NCI-H2107 treated with DMSO at 0.1 percent for 48 hours (cell line): ENCODE measurements around the gene CNGA4.
"Not testable (repeated sequence)": the region's sequence is repeated elsewhere in the genome, so short reads cannot be mapped to it uniquely, and the experiment has no call there.

ENCODE experiments used
- DNase-seq: peaks from one replicate; lab custom pipeline; 2025; ENCODE audit not compliant: unreplicated experiment; lab: John Stamatoyannopoulos, UW

CNGA4 gene

GRCh38 chr11:6224421-6224820 is 14.5 kb upstream of the CNGA4 start:
- DNase-seq, result no peak

- DNase-seq, result no peak
Observed at GRCh38 chr11:6225024-6225423, 13.9 kb upstream of the CNGA4 start.

- DNase-seq, result no peak
Observed at GRCh38 chr11:6225896-6226295, 13.0 kb upstream of the CNGA4 start.

- no peak for DNase-seq
Observed at GRCh38 chr11:6228520-6228919, 10.4 kb upstream of the CNGA4 start.

- DNase-seq, result no peak
Observed at GRCh38 chr11:6229911-6230310, 9.0 kb upstream of the CNGA4 start.

GRCh38 chr11:6232899-6233298 is 6.0 kb upstream of the CNGA4 start:
- DNase-seq, result no peak

- DNase-seq, result no peak
Observed at GRCh38 chr11:6233984-6234386, 4.9 kb upstream of the CNGA4 start.

GRCh38 chr11:6234387-6235107 is 4.3 kb upstream of the CNGA4 start, which contains the start of gene FHIP1B:
TSS of gene FHIP1B (minus strand) at chr11:6234636. CDS start at chr11:6224516, 10,120 bp downstream.
- peak; percentile 99 for DNase-seq

GRCh38 chr11:6237266-6237665 is 1.6 kb upstream of the CNGA4 start:
- no peak for DNase-seq

- DNase-seq, result no peak
Observed at GRCh38 chr11:6237761-6238302, 1.1 kb upstream of the CNGA4 start.

- no peak for DNase-seq
Observed at GRCh38 chr11:6240139-6240538, 1.2 kb downstream of the CNGA4 start.

- DNase-seq, result no peak
Observed at GRCh38 chr11:6240781-6241180, 1.9 kb downstream of the CNGA4 start.

- no peak for DNase-seq
Observed at GRCh38 chr11:6241316-6241715, 2.4 kb downstream of the CNGA4 start.

GRCh38 chr11:6245536-6245935 is 6.6 kb downstream of the CNGA4 start:
- no peak for DNase-seq

- DNase-seq, result no peak
Observed at GRCh38 chr11:6248248-6248647, 9.4 kb downstream of the CNGA4 start.

- DNase-seq, result not testable (repeated sequence)
Observed at GRCh38 chr11:6248897-6249296, 10.0 kb downstream of the CNGA4 start.

- no peak for DNase-seq
Observed at GRCh38 chr11:6249770-6250555, 11.1 kb downstream of the CNGA4 start.

- DNase-seq, result peak; percentile 9
Observed at GRCh38 chr11:6251120-6251733, 12.3 kb downstream of the CNGA4 start.

GRCh38 chr11:6251990-6252473 is 13.1 kb downstream of the CNGA4 start:
- DNase-seq, result no peak

- DNase-seq, result no peak
Observed at GRCh38 chr11:6253197-6253596, 14.3 kb downstream of the CNGA4 start.

GRCh38 chr11:6258141-6258540 is 19.3 kb downstream of the CNGA4 start:
- no peak for DNase-seq
